Panc1 (cell line): Measurements from ENCODE around the gene RNU1-2. TPM values are rescaled to one million over a fixed set of nuclear protein-coding genes. Genes with fewer than 3 reads are reported as not detected.
"Not testable (repeated sequence)": the region's sequence is repeated elsewhere in the genome, so short reads cannot be mapped to it uniquely, and the experiment has no call there.

Experiments used
- ATAC-seq: fragments of 200-7000 bp; cut with Tn5 transposase; 2 replicates; pipeline ENCODE4 v1.9.1; 2020; ENCODE audit warnings: mild to moderate bottlenecking, moderate library complexity
- BruUV-seq: library from RNA; stranded (reverse); fragments of 400-500 nt; replicated peaks from 2 replicates; lab custom pipeline; 2021; lab: Mats Ljungman, UMichigan
- CTCF ChIA-PET: fragments of 300-600 bp; sonication (Branson Sonifier 250); formaldehyde crosslinking; loops from one replicate; lab custom pipeline; 2022; ENCODE audit warnings: antibody characterized with exemption; lab: Charles Lee
- POLR2A ChIA-PET: fragments of 300-600 bp; sonication (Branson Sonifier 250); formaldehyde crosslinking; loops from one replicate; lab custom pipeline; 2022; ENCODE audit warnings: antibody characterized with exemption; lab: Charles Lee
- DNase-seq: peaks from one replicate; pipeline ENCODE4 v3.0.0-alpha.2; 2010; ENCODE audit warnings: low read depth, low spot score
- H3K27ac ChIP-seq: 2 replicates; pipeline ENCODE4 v1.5.1; 2011; ENCODE audit warnings: mild to moderate bottlenecking, low read length, inconsistent platforms
- H3K27me3 ChIP-seq: fragments of 200-500 bp; sonication (Bioruptor generic); 2 replicates; pipeline ENCODE4 v1.6.0; 2014; ENCODE audit warnings: low read length, inconsistent platforms; ENCODE audit not compliant: control insufficient read depth, insufficient read depth
- H3K36me3 ChIP-seq: fragments of 200-500 bp; sonication (Bioruptor generic); 2 replicates; pipeline ENCODE4 v1.5.1; 2014; ENCODE audit warnings: inconsistent platforms, mild to moderate bottlenecking, low read length, moderate library complexity; ENCODE audit not compliant: control insufficient read depth, insufficient read depth
- H3K4me1 ChIP-seq: 2 replicates; pipeline ENCODE4 v1.5.1; 2011; ENCODE audit warnings: inconsistent platforms, mild to moderate bottlenecking, low read length, moderate library complexity; ENCODE audit not compliant: control insufficient read depth, insufficient read depth
- H3K4me3 ChIP-seq, 2 experiments: 2 replicates each; pipeline ENCODE4 v1.5.1; 2011 to 2012; ENCODE audit warnings: low read depth in 2 of 2, low read length in 2 of 2, mild to moderate bottlenecking in 2 of 2, inconsistent platforms in 1 of 2, moderate library complexity in 1 of 2
- H3K9me3 ChIP-seq: fragments of 200-500 bp; sonication (Bioruptor generic); 2 replicates; pipeline ENCODE4 v1.5.1; 2014; ENCODE audit warnings: low read depth, mild to moderate bottlenecking, inconsistent platforms, low read length, moderate library complexity; ENCODE audit not compliant: control insufficient read depth, insufficient read depth
- POLR2AphosphoS5 ChIP-seq: IDR thresholded peaks from 2 replicates; pipeline ENCODE4 v1.6.1; 2012; ENCODE audit warnings: mild to moderate bottlenecking, low read depth, low read length, moderate library complexity
- SIN3A ChIP-seq: IDR thresholded peaks from 2 replicates; pipeline ENCODE4 v1.6.1; 2012; ENCODE audit warnings: low read depth, mild to moderate bottlenecking, low read length, moderate library complexity, borderline replicate concordance; ENCODE audit not compliant: insufficient read depth
- TCF7L2 ChIP-seq: IDR thresholded peaks from 2 replicates; pipeline ENCODE4 v1.6.1; 2011; ENCODE audit warnings: mild to moderate bottlenecking, low read depth, low read length, inconsistent platforms
- in situ Hi-C: cut with HindIII; loops from 2 replicates; pipeline ENCODE4 v1.10.0; 2016; ENCODE audit warnings: low sequenced_read_pairs, low pct_unique_long_range_greater_than_20kb
- intact Hi-C: fragments of 100-400 bp; cut with micrococcal nuclease; formaldehyde crosslinking; loops from one replicate; pipeline ENCODE4 v1.10.0; 2022; ENCODE audit not compliant: unreplicated experiment
- total RNA-seq: library from RNA; stranded (reverse); gene quantifications from one replicate; pipeline ENCODE4 v1.2.1, GENCODE V29; 2021; ENCODE audit not compliant: unreplicated experiment
- TF ChIP-seq, protein P1 (sequence below): fragments of 450-650 bp; IDR thresholded peaks from 2 replicates; pipeline ENCODE4 v1.5.1; 2017; ENCODE audit warnings: mild to moderate bottlenecking
- TF ChIP-seq, protein P2 (sequence below), 2 experiments: IDR thresholded peaks; 2 replicates each; pipeline ENCODE4 v1.6.1; 2011 to 2012; ENCODE audit warnings: low read depth in 2 of 2, control low read depth in 1 of 2, low read length in 1 of 2, mild to moderate bottlenecking in 1 of 2, moderate library complexity in 1 of 2; ENCODE audit not compliant: insufficient read depth in 1 of 2

The RNU1-2 gene
- total RNA-seq, 1 experiment from 2014 or later = 1,290 TPM

DNA sequence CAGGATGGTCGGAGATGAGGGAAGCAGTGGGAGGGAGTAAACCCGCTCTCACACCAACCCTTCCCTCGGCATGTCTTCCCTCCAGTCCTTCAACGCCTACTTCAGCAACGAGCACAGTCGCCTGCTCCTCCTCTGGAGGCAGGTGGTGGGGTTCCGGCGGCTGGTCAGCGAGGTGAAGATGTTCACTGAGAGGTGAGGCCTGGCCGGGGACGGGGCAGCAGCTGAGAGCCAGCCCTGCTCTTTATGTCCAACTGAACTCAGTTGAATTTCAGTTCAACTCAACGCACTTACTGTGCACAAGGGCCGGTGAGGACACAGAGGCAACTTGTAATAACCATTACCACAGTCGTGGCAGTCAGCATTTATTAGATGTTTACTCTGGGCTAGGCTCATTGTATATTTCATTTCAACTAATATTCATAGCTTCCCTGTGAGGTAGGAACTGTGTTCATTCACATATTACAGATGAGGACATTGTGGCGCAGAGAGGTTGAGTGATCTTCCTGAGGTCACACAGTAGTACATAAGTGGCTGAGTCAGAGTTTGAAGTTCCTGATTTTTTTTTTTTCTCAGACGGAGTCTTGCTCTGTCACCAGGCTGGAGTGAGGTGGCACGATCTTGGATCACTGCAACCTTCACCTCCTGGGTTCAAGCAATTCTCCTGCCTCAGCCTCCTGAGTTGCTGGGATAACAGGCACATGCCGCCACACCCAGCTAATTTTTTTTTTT, 35.6 kb downstream of the RNU1-2 start:
- H3K27ac ChIP-seq, H3K4me3 ChIP-seq, BruUV-seq, CTCF ChIA-PET, H3K36me3 ChIP-seq, intact Hi-C loops, ATAC-seq, H3K27me3 ChIP-seq, in situ Hi-C loops, DNase-seq, H3K4me1 ChIP-seq, H3K9me3 ChIP-seq: not testable (repeated sequence)
- POLR2A ChIA-PET = interaction anchor here (0.6 to 0.7 kb wide), 2 partner anchors 9 to 15 kb away, joined by 4 to 6 read pairs; partner anchors contain the start of gene CROCC

DNA sequence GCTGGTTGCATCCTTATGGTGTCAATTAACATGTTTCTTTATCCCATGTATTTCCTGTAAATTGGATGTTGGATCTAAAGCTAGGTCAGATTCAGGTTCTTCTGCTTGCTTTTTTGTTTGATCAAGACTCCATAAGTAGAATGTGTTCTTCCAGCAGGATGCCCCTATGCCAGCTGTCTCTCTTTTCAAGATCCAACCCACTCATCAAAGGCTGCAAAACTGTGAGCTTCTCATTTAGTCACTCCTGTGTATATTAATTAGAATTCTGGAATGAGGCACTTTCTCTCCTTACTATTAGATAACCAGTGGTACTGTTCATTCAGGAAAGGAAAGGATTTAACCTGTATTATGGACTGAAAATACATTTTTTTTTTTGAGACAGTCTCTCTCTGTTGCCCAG, 38.2 kb downstream of the RNU1-2 start:
- intact Hi-C loops, H3K4me1 ChIP-seq, ATAC-seq, H3K27ac ChIP-seq, BruUV-seq, H3K36me3 ChIP-seq, H3K9me3 ChIP-seq, in situ Hi-C loops, H3K27me3 ChIP-seq, H3K4me3 ChIP-seq, DNase-seq, CTCF ChIA-PET: not testable (repeated sequence)
- POLR2A ChIA-PET = interaction anchor here (0.6 kb wide), 1 partner anchor 73 kb away, joined by 3 read pairs; no protein-coding TSS in a partner anchor

DNA sequence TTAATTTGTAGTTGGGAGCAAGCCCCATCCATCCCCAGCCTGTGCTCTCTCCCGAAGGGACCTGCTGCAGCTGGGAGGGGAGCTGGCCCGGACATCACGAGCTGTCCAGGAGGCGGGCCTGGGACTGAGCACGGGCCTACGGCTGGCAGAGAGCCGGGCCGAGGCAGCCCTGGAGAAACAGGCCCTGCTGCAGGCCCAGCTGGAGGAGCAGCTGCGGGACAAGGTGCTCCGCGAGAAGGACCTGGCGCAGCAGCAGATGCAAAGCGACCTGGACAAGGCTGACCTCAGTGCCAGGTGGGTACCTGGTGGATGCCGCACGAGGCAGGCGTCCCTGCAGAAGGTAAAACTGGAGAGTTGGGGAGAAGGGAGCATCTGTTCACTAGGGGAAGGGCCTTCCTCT, 40.8 kb downstream of the RNU1-2 start:
- H3K4me3 ChIP-seq, DNase-seq, ATAC-seq, H3K27me3 ChIP-seq, H3K4me1 ChIP-seq, H3K36me3 ChIP-seq, BruUV-seq, CTCF ChIA-PET, in situ Hi-C loops, POLR2A ChIA-PET, H3K9me3 ChIP-seq, H3K27ac ChIP-seq, intact Hi-C loops: not testable (repeated sequence)

DNA sequence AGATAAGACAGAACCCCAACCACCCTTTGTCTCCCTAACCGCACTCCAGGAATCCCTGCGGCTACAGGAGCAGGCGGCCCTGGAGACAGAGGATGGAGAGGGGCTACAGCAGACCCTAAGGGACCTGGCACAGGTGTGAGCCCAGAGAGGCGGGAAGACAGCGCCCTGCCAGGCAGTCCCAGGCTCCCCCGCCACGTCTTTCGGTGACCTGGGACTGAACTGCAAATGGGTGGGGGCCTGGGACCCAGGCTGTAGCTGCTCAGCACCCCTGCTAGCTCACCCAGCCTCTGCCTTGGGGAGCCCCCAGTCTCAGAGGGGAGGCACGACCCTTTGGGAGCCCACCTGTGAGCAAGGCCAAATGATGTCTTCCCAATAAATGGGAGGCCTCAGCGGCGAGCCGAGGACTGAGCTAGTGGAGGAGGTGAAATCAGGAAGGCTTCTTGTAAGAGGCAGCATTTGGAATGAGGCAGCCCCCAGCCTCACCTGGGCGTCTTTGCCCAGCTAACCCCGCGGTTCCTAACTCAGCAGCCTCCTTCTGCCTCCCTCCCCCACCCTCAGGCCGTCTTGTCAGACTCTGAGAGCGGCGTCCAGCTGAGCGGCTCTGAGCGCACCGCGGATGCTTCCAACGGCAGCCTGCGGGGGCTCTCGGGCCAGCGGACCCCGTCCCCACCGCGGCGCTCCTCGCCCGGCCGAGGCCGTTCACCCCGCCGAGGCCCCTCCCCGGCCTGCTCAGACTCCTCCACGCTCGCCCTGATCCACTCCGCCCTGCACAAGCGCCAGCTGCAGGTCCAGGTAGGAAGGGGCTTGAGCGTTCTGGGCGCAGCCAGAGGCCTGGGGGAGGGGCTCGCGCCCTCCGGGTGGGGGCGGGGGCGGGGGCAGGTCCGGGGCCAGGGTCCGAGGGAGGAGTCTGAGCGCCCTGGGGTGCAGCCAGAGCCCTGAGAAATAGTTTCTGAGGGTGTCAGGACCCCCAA, 42.9 kb downstream of the RNU1-2 start:
- Histone ChIP-seq H3K36me3 (no peaks in the 10 kb centered on the region), H3K9me3 (no peaks in the 10 kb centered on the region), H3K4me1 (no peaks in the 10 kb centered on the region), H3K27ac (no peak overlapping the region), H3K4me3 (no peak overlapping the region), H3K27me3 (no peaks in the 10 kb centered on the region)
- POLR2A ChIA-PET = no interaction called here
- in situ Hi-C loops = no loop called here
- intact Hi-C loops = no loop called here
- no TSS peak for BruUV-seq
- DNase-seq (no peak), ATAC-seq (no peak)
- CTCF ChIA-PET = no interaction called here
- no peak for TF ChIP-seq POLR2AphosphoS5
- no peak for TF ChIP-seq TCF7L2
- TF ChIP-seq, protein P1, sequence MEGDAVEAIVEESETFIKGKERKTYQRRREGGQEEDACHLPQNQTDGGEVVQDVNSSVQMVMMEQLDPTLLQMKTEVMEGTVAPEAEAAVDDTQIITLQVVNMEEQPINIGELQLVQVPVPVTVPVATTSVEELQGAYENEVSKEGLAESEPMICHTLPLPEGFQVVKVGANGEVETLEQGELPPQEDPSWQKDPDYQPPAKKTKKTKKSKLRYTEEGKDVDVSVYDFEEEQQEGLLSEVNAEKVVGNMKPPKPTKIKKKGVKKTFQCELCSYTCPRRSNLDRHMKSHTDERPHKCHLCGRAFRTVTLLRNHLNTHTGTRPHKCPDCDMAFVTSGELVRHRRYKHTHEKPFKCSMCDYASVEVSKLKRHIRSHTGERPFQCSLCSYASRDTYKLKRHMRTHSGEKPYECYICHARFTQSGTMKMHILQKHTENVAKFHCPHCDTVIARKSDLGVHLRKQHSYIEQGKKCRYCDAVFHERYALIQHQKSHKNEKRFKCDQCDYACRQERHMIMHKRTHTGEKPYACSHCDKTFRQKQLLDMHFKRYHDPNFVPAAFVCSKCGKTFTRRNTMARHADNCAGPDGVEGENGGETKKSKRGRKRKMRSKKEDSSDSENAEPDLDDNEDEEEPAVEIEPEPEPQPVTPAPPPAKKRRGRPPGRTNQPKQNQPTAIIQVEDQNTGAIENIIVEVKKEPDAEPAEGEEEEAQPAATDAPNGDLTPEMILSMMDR = no peak
- no peak for TF ChIP-seq SIN3A
- TF ChIP-seq, protein P2, sequence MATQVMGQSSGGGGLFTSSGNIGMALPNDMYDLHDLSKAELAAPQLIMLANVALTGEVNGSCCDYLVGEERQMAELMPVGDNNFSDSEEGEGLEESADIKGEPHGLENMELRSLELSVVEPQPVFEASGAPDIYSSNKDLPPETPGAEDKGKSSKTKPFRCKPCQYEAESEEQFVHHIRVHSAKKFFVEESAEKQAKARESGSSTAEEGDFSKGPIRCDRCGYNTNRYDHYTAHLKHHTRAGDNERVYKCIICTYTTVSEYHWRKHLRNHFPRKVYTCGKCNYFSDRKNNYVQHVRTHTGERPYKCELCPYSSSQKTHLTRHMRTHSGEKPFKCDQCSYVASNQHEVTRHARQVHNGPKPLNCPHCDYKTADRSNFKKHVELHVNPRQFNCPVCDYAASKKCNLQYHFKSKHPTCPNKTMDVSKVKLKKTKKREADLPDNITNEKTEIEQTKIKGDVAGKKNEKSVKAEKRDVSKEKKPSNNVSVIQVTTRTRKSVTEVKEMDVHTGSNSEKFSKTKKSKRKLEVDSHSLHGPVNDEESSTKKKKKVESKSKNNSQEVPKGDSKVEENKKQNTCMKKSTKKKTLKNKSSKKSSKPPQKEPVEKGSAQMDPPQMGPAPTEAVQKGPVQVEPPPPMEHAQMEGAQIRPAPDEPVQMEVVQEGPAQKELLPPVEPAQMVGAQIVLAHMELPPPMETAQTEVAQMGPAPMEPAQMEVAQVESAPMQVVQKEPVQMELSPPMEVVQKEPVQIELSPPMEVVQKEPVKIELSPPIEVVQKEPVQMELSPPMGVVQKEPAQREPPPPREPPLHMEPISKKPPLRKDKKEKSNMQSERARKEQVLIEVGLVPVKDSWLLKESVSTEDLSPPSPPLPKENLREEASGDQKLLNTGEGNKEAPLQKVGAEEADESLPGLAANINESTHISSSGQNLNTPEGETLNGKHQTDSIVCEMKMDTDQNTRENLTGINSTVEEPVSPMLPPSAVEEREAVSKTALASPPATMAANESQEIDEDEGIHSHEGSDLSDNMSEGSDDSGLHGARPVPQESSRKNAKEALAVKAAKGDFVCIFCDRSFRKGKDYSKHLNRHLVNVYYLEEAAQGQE (IDR thresholded peaks at IDR 0.05; ENCODE audit: insufficient read depth in 1 of 2, low read depth in 2 of 2, low read length in 1 of 2) = no peak
